SK-N-SH (cell line): Measurements from ENCODE around the gene HIPK3. TPM values are rescaled to one million over a fixed set of nuclear protein-coding genes. Genes with fewer than 3 reads are reported as not detected.
"Not testable (repeated sequence)": the region's sequence is repeated elsewhere in the genome, so short reads cannot be mapped to it uniquely, and the experiment has no call there.

Experiments used
- CTCF ChIA-PET: fragments of 300-600, 350-600 bp; formaldehyde crosslinking; extraction: SDS; loops from one replicate; lab custom pipeline; 2021; lab: Yijun Ruan, JAX
- POLR2A ChIA-PET: fragments of 350-600 bp; sonication (Branson Sonifier 250); formaldehyde crosslinking; extraction: SDS; loops from one replicate; lab custom pipeline; 2020; ENCODE audit warnings: antibody characterized with exemption, inconsistent platforms; lab: Yijun Ruan, JAX
- DNase-seq: peaks from one replicate; pipeline ENCODE4 v3.0.0; 2012
- H2AFZ ChIP-seq: fragments of 200-600 bp; sonication (generic); 2 replicates; pipeline ENCODE4 v1.8.1; 2016; ENCODE audit warnings: antibody characterized with exemption, mild to moderate bottlenecking, low read depth
- H3F3A ChIP-seq: fragments of 200-600 bp; sonication (generic); replicated peaks from 2 replicates; pipeline ENCODE3; 2016; ENCODE audit warnings: antibody characterized with exemption, mild to moderate bottlenecking; ENCODE audit not compliant: insufficient read depth
- H3K27ac ChIP-seq, 2 experiments: fragments of 200-500 bp in 1 of 2; fragments of 200-600 bp in 1 of 2; sonication (Bioruptor generic) in 1 of 2; sonication (generic), shearing (Covaris generic) in 1 of 2; 2 replicates each; pipeline versions ENCODE4 v1.5.1 to v1.6.1; 2014 to 2016; ENCODE audit warnings: low read depth in 2 of 2, inconsistent platforms in 1 of 2, low read length in 1 of 2, mild to moderate bottlenecking in 1 of 2, mixed read lengths in 1 of 2
- H3K27me3 ChIP-seq: fragments of 200-600 bp; sonication (generic), shearing (Covaris generic); 2 replicates; pipeline ENCODE4 v1.6.1; 2016; ENCODE audit warnings: mixed run types; ENCODE audit not compliant: insufficient read depth
- H3K36me3 ChIP-seq, 2 experiments: fragments of 200-500 bp in 1 of 2; fragments of 200-600 bp in 1 of 2; sonication (Bioruptor generic) in 1 of 2; sonication (generic) in 1 of 2; replicated peaks in 1 of 2; 2 replicates each; pipeline versions ENCODE3 to v1.5.1; 2014 to 2016; ENCODE audit warnings: low read length in 1 of 2, mild to moderate bottlenecking in 1 of 2; ENCODE audit not compliant: insufficient read depth in 2 of 2, control insufficient read depth in 1 of 2
- H3K4me1 ChIP-seq, 2 experiments: fragments of 200-500 bp in 1 of 2; fragments of 200-600 bp in 1 of 2; sonication (Bioruptor generic) in 1 of 2; sonication (generic), shearing (Covaris generic) in 1 of 2; 2 replicates each; pipeline versions ENCODE4 v1.5.1 to v1.6.1; 2014 to 2016; ENCODE audit warnings: low read depth in 1 of 2, low read length in 1 of 2, mixed run types in 1 of 2; ENCODE audit not compliant: insufficient read depth in 2 of 2, control insufficient read depth in 1 of 2
- H3K4me2 ChIP-seq: fragments of 200-600 bp; sonication (generic), shearing (Covaris generic); 2 replicates; pipeline ENCODE4 v1.6.1; 2017; ENCODE audit warnings: mixed run types
- H3K4me3 ChIP-seq, 2 experiments: fragments of 200-500 bp in 1 of 2; fragments of 200-600 bp in 1 of 2; sonication (Bioruptor generic) in 1 of 2; sonication (generic), shearing (Covaris generic) in 1 of 2; 2 replicates each; pipeline versions ENCODE4 v1.5.1 to v1.8.1; 2014 to 2016; ENCODE audit warnings: low read depth in 2 of 2, inconsistent platforms in 1 of 2, low read length in 1 of 2, mild to moderate bottlenecking in 1 of 2, mixed read lengths in 1 of 2, moderate library complexity in 1 of 2
- H3K79me2 ChIP-seq: fragments of 200-600 bp; sonication (generic); 2 replicates; pipeline ENCODE4 v1.8.1; 2017; ENCODE audit warnings: mild to moderate bottlenecking; ENCODE audit not compliant: insufficient read depth
- H3K9ac ChIP-seq: fragments of 200-600 bp; sonication (generic); 2 replicates; pipeline ENCODE4 v1.6.1; 2017; ENCODE audit warnings: mixed run types
- H3K9me2 ChIP-seq: fragments of 200-600 bp; sonication (generic); 2 replicates; pipeline ENCODE4 v1.6.1; 2017; ENCODE audit warnings: mixed run types
- H3K9me3 ChIP-seq: fragments of 200-600 bp; sonication (generic); 2 replicates; pipeline ENCODE4 v1.6.1; 2017; ENCODE audit warnings: mixed run types, mild to moderate bottlenecking, moderate library complexity
- H4K20me1 ChIP-seq: fragments of 200-600 bp; sonication (generic); 2 replicates; pipeline ENCODE4 v1.6.1; 2017; ENCODE audit warnings: mild to moderate bottlenecking, mixed run types; ENCODE audit not compliant: insufficient read depth
- ELF1 ChIP-seq: IDR thresholded peaks from 2 replicates; pipeline ENCODE4 v1.4.0; 2012
- EP300 ChIP-seq, 2 experiments: IDR thresholded peaks; 2 replicates each; pipeline versions ENCODE4 v1.4.0 to v1.6.1; 2012; ENCODE audit warnings: borderline replicate concordance in 1 of 2, low read depth in 1 of 2, low read length in 1 of 2
- EZH2phosphoT487 ChIP-seq: fragments of 200-600 bp; sonication (generic); IDR thresholded peaks from 2 replicates; pipeline ENCODE4 v1.6.1; 2017; ENCODE audit warnings: low read depth, mixed run types, mild to moderate bottlenecking, antibody characterized with exemption, moderate library complexity, borderline replicate concordance
- FOXJ3 ChIP-seq: sonication (generic); formaldehyde crosslinking; IDR thresholded peaks from 2 replicates; pipeline ENCODE4 v1.5.1; 2020; ENCODE audit warnings: mild to moderate bottlenecking, missing genetic modification reagents
- NFIC ChIP-seq: IDR thresholded peaks from 2 replicates; pipeline ENCODE4 v1.4.0; 2012; ENCODE audit warnings: borderline replicate concordance
- RAD21 ChIP-seq: IDR thresholded peaks from 2 replicates; pipeline ENCODE4 v1.6.1; 2012; ENCODE audit warnings: mild to moderate bottlenecking, low read length
- RCOR1 ChIP-seq: fragments of 150-350 bp; IDR thresholded peaks from 2 replicates; pipeline ENCODE4 v1.6.1; 2017; ENCODE audit warnings: antibody characterized with exemption, low read length
- SMC3 ChIP-seq: IDR thresholded peaks from 2 replicates; pipeline ENCODE4 v1.6.1; 2012; ENCODE audit warnings: low read depth, low read length, improper control_type of control experiment
- TCF12 ChIP-seq: IDR thresholded peaks from 2 replicates; pipeline ENCODE4 v1.4.0; 2012
- WGBS: methylation state at CpG from one replicate; pipeline ENCODE4 v1.1.6; 2017; ENCODE audit warnings: low lambda C conversion rate; 5-methylcytosine and 5-hydroxymethylcytosine counted together
- polyA plus RNA-seq, 3 experiments: library from polyadenylated mRNA; depleted of rRNA; stranded (reverse); fragments of >200 nt; gene quantifications; 2 replicates each; pipeline ENCODE4 v1.2.3, GENCODE V29; 2012
- TF ChIP-seq, protein P1 (sequence below): IDR thresholded peaks from 2 replicates; pipeline ENCODE4 v1.4.0; 2012; ENCODE audit warnings: low read depth, borderline replicate concordance
- TF ChIP-seq, protein P2 (sequence below): IDR thresholded peaks from 2 replicates; pipeline ENCODE4 v1.4.0; 2012; ENCODE audit warnings: low read depth, borderline replicate concordance

Gene HIPK3
- polyA plus RNA-seq, 1 of the 3 experiments (the other 2 are of a cell fraction), result 5.2 TPM

DNA sequence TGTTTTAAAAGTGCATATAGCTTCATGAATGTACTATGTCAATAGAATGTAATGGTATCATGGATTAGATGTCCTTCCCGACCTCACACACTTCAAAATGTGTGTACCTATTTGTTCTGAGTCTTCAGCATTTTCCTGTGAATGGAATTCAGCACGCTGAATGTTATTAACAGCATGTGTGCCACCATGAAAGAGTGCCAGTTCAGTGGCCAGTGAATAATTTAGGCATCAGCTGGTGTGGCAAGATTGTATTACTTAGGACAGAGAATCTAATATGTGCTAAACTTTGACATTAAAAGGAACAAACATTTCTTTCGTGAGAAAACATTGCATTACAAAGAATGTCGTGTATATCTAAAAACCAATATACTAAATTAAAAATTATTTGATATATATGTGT lies 46.4 kb downstream of the HIPK3 start:
- peaks cover 77% of the 10 kb centered on the region for H4K20me1 ChIP-seq
- POLR2A ChIA-PET, result no interaction called here
- CTCF ChIA-PET, result no interaction called here

DNA sequence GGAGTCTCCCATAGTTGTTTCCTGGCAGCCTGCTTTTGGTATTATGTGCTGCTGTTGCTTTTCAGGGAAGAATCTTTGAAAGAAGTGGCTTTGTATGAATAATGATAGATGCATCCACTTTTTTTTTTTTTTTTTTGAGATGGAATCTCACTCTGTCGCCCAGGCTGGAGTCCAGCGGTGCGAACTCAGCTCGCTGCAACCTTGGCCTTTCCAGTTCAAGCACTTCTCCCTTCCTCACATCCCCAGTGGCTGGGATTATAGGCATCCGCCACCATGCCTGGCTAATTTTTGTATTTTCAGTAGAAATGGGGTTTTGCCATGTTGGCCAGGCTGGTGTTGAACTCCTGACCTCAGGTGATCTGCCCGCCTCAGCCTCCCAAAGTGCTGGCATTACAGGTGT lies 49.6 kb downstream of the HIPK3 start:
- CTCF ChIA-PET, result interaction anchor here (1.6 kb wide), 1 partner anchor 49 kb away, joined by 4 read pairs; the partner anchor contains the start of gene HIPK3

More for the DNA sequence above, 46.4 kb downstream of the HIPK3 start:
- peaks cover 20% of the 10 kb centered on the region for H3F3A ChIP-seq
- no peaks in the 10 kb centered on the region for H3K9me3 ChIP-seq
- WGBS, result 95% methylated on average over 4 of the region's 4 CpGs
- H3K36me3 ChIP-seq, result peaks cover 0 to 5% of the 10 kb centered on the region in 2 experiments
- no peak for DNase-seq
- H3K27me3 ChIP-seq, result no peaks in the 10 kb centered on the region
- H3K9me2 ChIP-seq, result no peaks in the 10 kb centered on the region
- no peak overlapping the region for H3K9ac ChIP-seq
- H3K4me1 ChIP-seq, result peaks cover 7 to 21% of the 10 kb centered on the region in 2 experiments; a peak in 2 of 4 replicates
- H3K4me2 ChIP-seq, result no peak overlapping the region
- no peak overlapping the region for H2AFZ ChIP-seq
- H3K4me3 ChIP-seq, result no peak overlapping the region
- TF ChIP-seq, protein P1, sequence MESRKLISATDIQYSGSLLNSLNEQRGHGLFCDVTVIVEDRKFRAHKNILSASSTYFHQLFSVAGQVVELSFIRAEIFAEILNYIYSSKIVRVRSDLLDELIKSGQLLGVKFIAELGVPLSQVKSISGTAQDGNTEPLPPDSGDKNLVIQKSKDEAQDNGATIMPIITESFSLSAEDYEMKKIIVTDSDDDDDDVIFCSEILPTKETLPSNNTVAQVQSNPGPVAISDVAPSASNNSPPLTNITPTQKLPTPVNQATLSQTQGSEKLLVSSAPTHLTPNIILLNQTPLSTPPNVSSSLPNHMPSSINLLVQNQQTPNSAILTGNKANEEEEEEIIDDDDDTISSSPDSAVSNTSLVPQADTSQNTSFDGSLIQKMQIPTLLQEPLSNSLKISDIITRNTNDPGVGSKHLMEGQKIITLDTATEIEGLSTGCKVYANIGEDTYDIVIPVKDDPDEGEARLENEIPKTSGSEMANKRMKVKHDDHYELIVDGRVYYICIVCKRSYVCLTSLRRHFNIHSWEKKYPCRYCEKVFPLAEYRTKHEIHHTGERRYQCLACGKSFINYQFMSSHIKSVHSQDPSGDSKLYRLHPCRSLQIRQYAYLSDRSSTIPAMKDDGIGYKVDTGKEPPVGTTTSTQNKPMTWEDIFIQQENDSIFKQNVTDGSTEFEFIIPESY, result no peak
- TF ChIP-seq ELF1, result no peak
- TF ChIP-seq SMC3, result no peak
- no peak for TF ChIP-seq EP300 (IDR thresholded peaks at IDR 0.05; ENCODE audit: borderline replicate concordance in 1 of 2, low read depth in 1 of 2, low read length in 1 of 2)
- TF ChIP-seq RAD21, result no peak
- no peak for TF ChIP-seq RCOR1
- TF ChIP-seq EZH2phosphoT487, result no peak
- TF ChIP-seq, protein P2, sequence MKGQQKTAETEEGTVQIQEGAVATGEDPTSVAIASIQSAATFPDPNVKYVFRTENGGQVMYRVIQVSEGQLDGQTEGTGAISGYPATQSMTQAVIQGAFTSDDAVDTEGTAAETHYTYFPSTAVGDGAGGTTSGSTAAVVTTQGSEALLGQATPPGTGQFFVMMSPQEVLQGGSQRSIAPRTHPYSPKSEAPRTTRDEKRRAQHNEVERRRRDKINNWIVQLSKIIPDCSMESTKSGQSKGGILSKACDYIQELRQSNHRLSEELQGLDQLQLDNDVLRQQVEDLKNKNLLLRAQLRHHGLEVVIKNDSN, result no peak
- TF ChIP-seq NFIC, result no peak
- TF ChIP-seq FOXJ3, result no peak
- TF ChIP-seq TCF12, result no peak
- TF ChIP-seq, all 33 proteins: peak for 0
- Histone ChIP-seq H3K27ac (no peak overlapping the region), H3K79me2 (peaks cover 98% of the 10 kb centered on the region)

More for the DNA sequence above, 49.6 kb downstream of the HIPK3 start:
- H3F3A ChIP-seq, result peaks cover 24% of the 10 kb centered on the region
- DNase-seq, H2AFZ ChIP-seq, H3K27me3 ChIP-seq, H3K4me2 ChIP-seq, H3K36me3 ChIP-seq, H3K9me2 ChIP-seq, H3K9ac ChIP-seq, H3K9me3 ChIP-seq, H3K4me3 ChIP-seq, POLR2A ChIA-PET: not testable (repeated sequence)
- over 99% methylated on average over 6 of the region's 6 CpGs for WGBS
- H3K79me2 ChIP-seq, result peaks cover 97% of the 10 kb centered on the region
- H4K20me1 ChIP-seq, result peaks cover 80% of the 10 kb centered on the region
- H3K27ac ChIP-seq, result peak overlapping the region in 1 of 2 experiments; percentile 9; a peak in 1 of 4 replicates
- H3K4me1 ChIP-seq, result peaks cover 7 to 21% of the 10 kb centered on the region in 2 experiments; a peak in 2 of 4 replicates
